Keratinocyte (primary cell): ENCODE results near the gene GRAMD2A. TPM values are rescaled to one million over a fixed set of nuclear protein-coding genes. Genes with fewer than 3 reads are reported as not detected.

Experiments
- DNase-seq: peaks from one replicate; pipeline ENCODE4 v3.0.0-alpha.2; 2011; ENCODE audit warnings: low read depth, missing footprints, low spot score
- FAIRE-seq: peaks from 2 replicates; lab custom pipeline; 2011; peaks lifted over from hg19 to GRCh38; lab: Jason Lieb, UNC
- H2AFZ ChIP-seq: 2 replicates; pipeline ENCODE4 v1.6.0; 2012; ENCODE audit warnings: low read length, control low read depth, inconsistent platforms; ENCODE audit not compliant: control insufficient read depth
- H3K27ac ChIP-seq: 2 replicates; pipeline ENCODE4 v1.5.1; 2011; ENCODE audit warnings: low read length; ENCODE audit not compliant: control insufficient read depth, insufficient read depth
- H3K27me3 ChIP-seq: 3 replicates; pipeline ENCODE4 v1.6.0; 2011; ENCODE audit warnings: low read length; ENCODE audit not compliant: control insufficient read depth, insufficient read depth; ENCODE audit errors: extremely low read depth
- H3K36me3 ChIP-seq, 2 experiments: 2 replicates in 1 of 2; 3 replicates in 1 of 2; pipeline ENCODE4 v1.5.1; 2011; ENCODE audit warnings: low read length in 2 of 2, mild to moderate bottlenecking in 1 of 2; ENCODE audit not compliant: control insufficient read depth in 2 of 2, insufficient read depth in 2 of 2; ENCODE audit errors: extremely low read depth in 1 of 2
- H3K4me1 ChIP-seq: 3 replicates; pipeline ENCODE4 v1.5.1; 2011; ENCODE audit warnings: low read length; ENCODE audit not compliant: control insufficient read depth, insufficient read depth; ENCODE audit errors: extremely low read depth
- H3K4me2 ChIP-seq: 3 replicates; pipeline ENCODE4 v1.6.0; 2011; ENCODE audit warnings: low read depth, low read length; ENCODE audit not compliant: control insufficient read depth, insufficient read depth; ENCODE audit errors: extremely low read depth
- H3K4me3 ChIP-seq, 3 experiments: fragments of 200-600 bp in 1 of 3; sonication (generic) in 1 of 3; 2 replicates in 2 of 3; 3 replicates in 1 of 3; pipeline ENCODE4 v1.5.1; 2011 to 2016; ENCODE audit warnings: low read length in 3 of 3, mild to moderate bottlenecking in 3 of 3, control low read depth in 2 of 3, inconsistent platforms in 1 of 3, low read depth in 1 of 3, mixed read lengths in 1 of 3, mixed run types in 1 of 3, moderate library complexity in 1 of 3; ENCODE audit not compliant: control insufficient read depth in 2 of 3, insufficient read depth in 2 of 3; ENCODE audit errors: extremely low read depth in 1 of 3
- H3K79me2 ChIP-seq: 2 replicates; pipeline ENCODE4 v1.6.0; 2012; ENCODE audit warnings: low read length; ENCODE audit not compliant: control insufficient read depth, insufficient read depth
- H3K9ac ChIP-seq: 3 replicates; pipeline ENCODE4 v1.6.0; 2011; ENCODE audit warnings: low read length; ENCODE audit not compliant: control insufficient read depth, insufficient read depth; ENCODE audit errors: extremely low read depth
- H3K9me1 ChIP-seq: 3 replicates; pipeline ENCODE4 v1.6.0; 2011; ENCODE audit warnings: low read length; ENCODE audit not compliant: control insufficient read depth, insufficient read depth; ENCODE audit errors: extremely low read depth
- H3K9me3 ChIP-seq: 2 replicates; pipeline ENCODE4 v1.5.1; 2012; ENCODE audit warnings: low read depth, low read length; ENCODE audit not compliant: control insufficient read depth
- H4K20me1 ChIP-seq: 3 replicates; pipeline ENCODE4 v1.6.0; 2011; ENCODE audit warnings: low read length; ENCODE audit not compliant: control insufficient read depth, insufficient read depth; ENCODE audit errors: extremely low read depth
- CTCF ChIP-seq, 3 experiments: IDR thresholded peaks in 1 of 3; conservative IDR thresholded peaks in 1 of 3; optimal IDR thresholded peaks in 1 of 3; 2 replicates in 2 of 3; 3 replicates in 1 of 3; pipeline versions ENCODE3 to v1.5.1; 2011; ENCODE audit warnings: low read length in 3 of 3, mild to moderate bottlenecking in 3 of 3, moderate library complexity in 2 of 3, control low read depth in 1 of 3, inconsistent platforms in 1 of 3; ENCODE audit not compliant: insufficient read depth in 2 of 3; ENCODE audit errors: extremely low read depth in 1 of 3
- EZH2 ChIP-seq: IDR thresholded peaks from one replicate; pipeline ENCODE4 v1.6.1; 2012; ENCODE audit warnings: inconsistent platforms, mild to moderate bottlenecking, low read length, moderate library complexity
- dilution Hi-C: fragments of 300-500 bp; cut with MboI; formaldehyde crosslinking; loops from one replicate; pipeline ENCODE4 v1.7.0; 2020; ENCODE audit warnings: low sequenced_read_pairs; ENCODE audit not compliant: extremely low pct_ligation_motif_present
- polyA plus RNA-seq, 5 experiments: library from polyadenylated mRNA; depleted of rRNA in 3 of 5; stranded (reverse) in 3 of 5; stranded (forward) in 1 of 5; unstranded in 1 of 5; fragments of >200 nt; gene quantifications; 1 replicate in 1 of 5; 2 replicates in 3 of 5; 3 replicates in 1 of 5; pipeline versions ENCODE4 v1.2.1 to v1.2.3, GENCODE V29; 2011 to 2012; ENCODE audit warnings: missing spikeins in 2 of 5, low read depth in 1 of 5, low replicate concordance in 1 of 5

GRAMD2A gene
- polyA plus RNA-seq, 1 donor (not counting 4 experiments of a cell fraction or from before 2014, with no cell fraction given): 5.7 TPM

GRCh38 chr15:72202801-72203506, 5.4 kb upstream of the GRAMD2A start:
- no peak for DNase-seq
- Histone ChIP-seq H3K27me3 (no peaks in the 10 kb centered on the region), H3K4me2 (peak overlapping the region; percentile 28), H3K4me1 (peaks cover 84% of the 10 kb centered on the region), H3K9me3 (no peaks in the 10 kb centered on the region), H3K36me3 (peaks cover 67 to 89% of the 10 kb centered on the region in 2 experiments), H3K27ac (peak overlapping the region; percentile 86), H4K20me1 (peaks cover 56% of the 10 kb centered on the region), H3K9me1 (peaks cover 5% of the 10 kb centered on the region), H3K79me2 (peaks cover 10% of the 10 kb centered on the region), H3K4me3 (no peak overlapping the region), H3K9ac (peak overlapping the region; percentile 64), H2AFZ (no peak overlapping the region)
- dilution Hi-C loops: no loop called here
- no peak for FAIRE-seq
- TF ChIP-seq CTCF (optimal IDR thresholded peaks at IDR 0.05 in 1 of 3, IDR thresholded peaks at IDR 0.05 in 1 of 3, conservative IDR thresholded peaks at IDR 0.05 in 1 of 3; ENCODE audit: extremely low read depth in 1 of 3, insufficient read depth in 2 of 3, low read length in 3 of 3) (no peak), EZH2 (no peak)

GRCh38 chr15:72202302-72202701, 4.7 kb upstream of the GRAMD2A start:
- Histone ChIP-seq H3K9me3 (no peaks in the 10 kb centered on the region), H2AFZ (no peak overlapping the region), H3K4me2 (no peak overlapping the region), H4K20me1 (peaks cover 52% of the 10 kb centered on the region), H3K9ac (peak overlapping the region; percentile 64), H3K79me2 (peaks cover 10% of the 10 kb centered on the region), H3K27me3 (no peaks in the 10 kb centered on the region), H3K4me3 (no peak overlapping the region), H3K9me1 (peaks cover 5% of the 10 kb centered on the region), H3K4me1 (peaks cover 84% of the 10 kb centered on the region), H3K36me3 (peaks cover 60 to 83% of the 10 kb centered on the region in 2 experiments), H3K27ac (peak overlapping the region; percentile 86)
- no peak for TF ChIP-seq CTCF (optimal IDR thresholded peaks at IDR 0.05 in 1 of 3, IDR thresholded peaks at IDR 0.05 in 1 of 3, conservative IDR thresholded peaks at IDR 0.05 in 1 of 3; ENCODE audit: extremely low read depth in 1 of 3, insufficient read depth in 2 of 3, low read length in 3 of 3)
- no peak for TF ChIP-seq EZH2
- DNase-seq: no peak
- dilution Hi-C loops: no loop called here
- no peak for FAIRE-seq
